ENCODE measurements around the gene EIF5B.
A peak's percentile ranks its signal among the peaks of the same experiment; 100 is the strongest.

Gene EIF5B

DNA sequence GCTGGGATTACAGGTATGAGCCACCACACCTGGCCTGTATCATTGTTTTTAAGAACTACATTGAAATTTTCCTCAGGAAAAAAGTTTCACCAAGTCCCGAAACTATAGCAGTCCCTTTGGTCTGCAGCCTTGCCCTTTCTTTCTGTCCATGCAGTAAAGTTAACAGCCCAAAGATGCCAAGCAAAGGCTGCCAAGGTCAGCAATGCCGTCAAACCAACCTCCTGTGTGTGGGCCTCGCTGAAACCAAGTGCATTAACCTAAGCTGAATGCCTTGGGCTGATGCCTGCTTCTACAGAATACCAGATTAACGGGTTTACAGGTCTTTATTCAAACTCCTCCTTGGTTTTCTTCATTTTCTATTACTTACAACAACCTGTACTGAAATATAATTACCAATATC lies 73.1 kb downstream of the EIF5B start:
- no peak for TF ChIP-seq CTCF (conservative IDR thresholded peaks at IDR 0.05; ENCODE audit: low read depth, low read length)
- no peak overlapping the region for H3K4me3 ChIP-seq (ENCODE audit: low read length)
- no peak for DNase-seq (ENCODE audit: low read depth)

DNA sequence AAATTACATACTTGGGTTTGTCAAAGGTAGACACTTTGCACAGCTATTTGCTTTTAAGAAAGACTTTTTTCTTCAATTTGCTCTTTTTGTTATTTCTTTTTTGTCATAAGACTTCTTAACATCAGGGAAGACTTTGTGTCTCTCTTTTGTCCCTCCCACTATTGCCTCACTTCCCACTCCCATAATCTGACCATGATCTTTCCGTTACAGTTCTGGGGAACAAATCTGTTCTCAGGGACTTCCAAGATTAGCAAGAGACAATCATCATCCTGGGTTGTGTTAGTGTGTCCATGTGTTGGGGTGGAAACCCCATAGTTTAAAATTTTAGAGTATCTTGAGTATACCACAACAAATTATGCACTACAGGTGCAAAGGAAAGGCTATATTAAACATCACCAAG lies 77.4 kb downstream of the EIF5B start:
- no peak for DNase-seq (ENCODE audit: low read depth)
- no peak for TF ChIP-seq CTCF (conservative IDR thresholded peaks at IDR 0.05; ENCODE audit: low read depth, low read length)
- H3K4me3 ChIP-seq (ENCODE audit: low read length): no peak overlapping the region

DNA sequence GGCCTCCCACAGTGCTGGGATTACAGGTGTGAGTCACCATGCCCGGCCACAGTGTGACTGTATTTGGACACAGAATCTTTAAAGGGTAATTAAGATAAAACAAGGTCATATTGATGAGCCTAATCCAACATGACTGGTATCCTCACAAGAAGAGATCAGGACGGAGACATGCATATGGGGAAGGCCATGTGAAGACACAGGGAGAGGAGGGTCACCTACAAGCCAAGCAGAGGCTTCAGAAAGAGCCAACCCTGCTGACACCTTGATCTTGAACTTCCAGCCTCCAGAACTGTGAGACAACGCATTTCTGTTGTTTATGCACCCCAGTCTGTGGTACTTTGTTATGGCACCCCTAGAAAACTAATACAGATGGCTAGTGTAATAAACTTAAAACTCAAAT lies 80.2 kb downstream of the EIF5B start:
- TF ChIP-seq CTCF (conservative IDR thresholded peaks at IDR 0.05; ENCODE audit: low read depth, low read length): no peak
- H3K4me3 ChIP-seq (ENCODE audit: low read length): no peak overlapping the region
- no peak for DNase-seq (ENCODE audit: low read depth)

DNA sequence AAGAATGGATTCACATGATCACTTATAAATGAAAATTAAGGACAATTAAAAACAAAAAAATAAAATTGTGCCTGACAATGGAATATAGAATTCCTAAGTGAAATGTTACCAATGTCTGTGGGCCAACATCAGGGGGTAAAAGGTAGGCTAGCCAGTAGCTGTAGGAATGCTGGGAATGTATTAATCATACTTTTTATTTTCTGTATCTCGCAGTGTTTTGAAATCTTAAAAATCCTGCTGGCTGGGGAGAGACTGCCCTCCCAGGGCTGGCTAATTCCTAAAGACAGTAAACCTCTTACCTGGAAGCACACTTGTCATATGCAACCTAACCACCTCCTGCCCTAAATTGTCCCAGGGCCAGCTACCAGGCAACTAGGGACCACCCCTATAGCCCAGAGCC lies 82.8 kb downstream of the EIF5B start:
- H3K4me3 ChIP-seq (ENCODE audit: low read length): no peak overlapping the region
- TF ChIP-seq CTCF (conservative IDR thresholded peaks at IDR 0.05; ENCODE audit: low read depth, low read length): no peak
- peak; percentile 19 for DNase-seq (ENCODE audit: low read depth)

GRCh38 chr2:99420751-99421299 lies 83.6 kb downstream of the EIF5B start:
- DNase-seq (ENCODE audit: low read depth): peak; percentile 27
- TF ChIP-seq CTCF (conservative IDR thresholded peaks at IDR 0.05; ENCODE audit: low read depth, low read length): no peak
- H3K4me3 ChIP-seq (ENCODE audit: low read length): no peak overlapping the region

DNA sequence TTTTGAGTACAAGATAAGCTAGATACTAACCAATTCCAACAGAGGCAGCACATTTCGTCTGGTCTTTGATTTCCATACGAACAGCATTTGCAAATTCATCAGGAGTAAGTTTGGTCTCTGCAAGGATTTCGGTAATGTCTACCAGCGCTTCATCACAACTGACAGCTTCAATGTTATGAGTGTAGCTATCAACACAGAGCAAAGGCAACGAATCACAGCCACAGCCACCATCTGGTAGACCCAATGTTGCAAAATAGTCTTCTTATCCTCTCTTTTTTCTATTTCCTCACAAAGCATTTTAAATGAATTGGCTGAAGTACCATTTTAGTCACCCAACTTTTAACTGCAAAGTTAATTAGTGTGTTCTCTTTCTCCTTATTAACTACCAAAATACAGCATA lies 84.3 kb downstream of the EIF5B start:
- H3K4me3 ChIP-seq (ENCODE audit: low read length): no peak overlapping the region
- no peak for DNase-seq (ENCODE audit: low read depth)
- TF ChIP-seq CTCF (conservative IDR thresholded peaks at IDR 0.05; ENCODE audit: low read depth, low read length): no peak

GRCh38 chr2:99422599-99422998 lies 85.4 kb downstream of the EIF5B start:
- H3K4me3 ChIP-seq (ENCODE audit: low read length): no peak overlapping the region
- no peak for TF ChIP-seq CTCF (conservative IDR thresholded peaks at IDR 0.05; ENCODE audit: low read depth, low read length)
- no peak for DNase-seq (ENCODE audit: low read depth)

Measured in retinal pigment epithelial cell (primary cell).